Measurements from ENCODE around the gene ADGRG7. TPM values are rescaled to one million over a fixed set of nuclear protein-coding genes. Genes with fewer than 3 reads are reported as not detected.

Gene ADGRG7
- total RNA-seq, 1 donor from 2014 or later, result not detected

- Mint-ChIP-seq H3K4me1 (ENCODE audit: low read depth) (no peaks in the 10 kb centered on the region), H3K9me3 (ENCODE audit: low read depth) (peaks cover 14% of the 10 kb centered on the region), H3K27me3 (ENCODE audit: low read depth) (peaks cover 15% of the 10 kb centered on the region), H3K27ac (ENCODE audit: unreplicated experiment) (no peak overlapping the region), H3K36me3 (ENCODE audit: low read depth) (peaks cover 6% of the 10 kb centered on the region), H3K4me3 (ENCODE audit: unreplicated experiment) (no peak overlapping the region)
- TF ChIP-seq CTCF (IDR thresholded peaks at IDR 0.05), result no peak
- no peak for DNase-seq (ENCODE audit: low spot score)
Observed at GRCh38 chr3:100681496-100681895, 72.1 kb downstream of the ADGRG7 start.

DNA sequence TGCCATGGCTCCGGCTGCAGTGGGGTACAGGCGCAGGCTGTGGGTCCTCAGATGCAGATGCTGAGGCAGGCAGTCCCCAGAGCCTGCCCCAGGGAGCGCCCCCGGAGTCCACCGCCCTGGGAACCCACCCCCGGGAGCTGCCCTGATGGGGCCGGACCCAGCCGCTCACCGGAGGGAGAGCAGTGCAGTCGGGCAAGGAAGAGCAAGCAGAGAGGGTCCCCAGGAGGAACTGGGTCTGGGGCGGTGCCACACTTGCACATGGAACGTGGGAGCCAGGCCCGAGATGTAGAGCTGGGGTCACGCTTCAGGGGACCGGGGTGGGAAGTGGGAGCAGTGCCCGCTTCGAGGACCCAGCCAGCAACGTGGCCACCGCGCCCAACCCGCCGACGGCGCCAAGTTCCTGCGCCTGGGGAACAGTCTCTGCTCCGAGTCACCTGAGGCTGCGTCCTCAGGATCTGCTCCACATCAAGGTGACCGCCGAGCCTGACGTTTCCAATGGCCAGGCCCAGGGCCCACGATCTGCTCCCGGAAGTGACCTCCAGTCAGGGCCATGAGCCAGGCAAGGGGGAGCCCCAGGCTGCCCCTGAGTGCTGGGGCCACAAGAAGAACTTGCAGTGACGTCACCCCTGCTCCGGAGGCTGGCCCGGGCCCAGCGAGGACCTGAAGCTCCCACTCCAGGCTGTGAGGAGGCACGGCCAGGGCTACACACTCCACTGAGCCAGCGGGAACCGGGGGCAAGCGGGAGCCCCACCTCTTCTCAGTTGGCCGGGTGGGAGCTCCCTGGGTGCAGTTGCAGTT, 72.9 kb downstream of the ADGRG7 start:
- Mint-ChIP-seq H3K27ac (ENCODE audit: unreplicated experiment) (no peak overlapping the region), H3K4me3 (ENCODE audit: unreplicated experiment) (no peak overlapping the region), H3K27me3 (ENCODE audit: low read depth) (peaks cover 12% of the 10 kb centered on the region), H3K4me1 (ENCODE audit: low read depth) (no peaks in the 10 kb centered on the region), H3K9me3 (ENCODE audit: low read depth) (peaks cover 9% of the 10 kb centered on the region), H3K36me3 (ENCODE audit: low read depth) (peaks cover 2% of the 10 kb centered on the region)
- peak; percentile 79 for DNase-seq (ENCODE audit: low spot score)
- no peak for TF ChIP-seq CTCF (IDR thresholded peaks at IDR 0.05)

- Mint-ChIP-seq H3K36me3 (ENCODE audit: low read depth) (peaks cover 2% of the 10 kb centered on the region), H3K27ac (ENCODE audit: unreplicated experiment) (no peak overlapping the region), H3K9me3 (ENCODE audit: low read depth) (peaks cover 4% of the 10 kb centered on the region), H3K4me1 (ENCODE audit: low read depth) (no peaks in the 10 kb centered on the region), H3K27me3 (ENCODE audit: low read depth) (peaks cover 12% of the 10 kb centered on the region), H3K4me3 (ENCODE audit: unreplicated experiment) (no peak overlapping the region)
- DNase-seq (ENCODE audit: low spot score), result peak; percentile 75
- TF ChIP-seq CTCF (IDR thresholded peaks at IDR 0.05), result no peak
Observed at GRCh38 chr3:100682854-100683760, 73.7 kb downstream of the ADGRG7 start.

DNA sequence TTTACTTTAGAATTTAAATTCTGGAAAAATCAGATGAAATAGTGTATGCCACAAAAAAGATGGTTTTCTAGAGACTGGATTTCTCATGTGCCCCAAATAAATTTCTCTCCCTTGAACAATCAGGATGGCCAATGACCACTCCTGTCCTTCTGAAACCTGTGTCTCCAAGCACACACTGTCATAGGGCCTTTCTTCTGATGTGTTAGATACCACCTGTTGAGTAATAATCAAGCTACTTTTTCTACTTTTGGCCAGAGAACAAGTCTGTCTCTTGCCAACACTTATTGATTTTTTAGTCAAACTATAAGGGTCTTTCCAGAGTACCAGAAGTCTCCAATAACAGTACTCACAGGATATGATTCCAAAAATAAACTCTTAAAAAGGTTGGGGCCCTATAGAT, 83.8 kb downstream of the ADGRG7 start:
- Mint-ChIP-seq H3K27ac (ENCODE audit: unreplicated experiment) (no peak overlapping the region), H3K27me3 (ENCODE audit: low read depth) (peaks cover 31% of the 10 kb centered on the region), H3K9me3 (ENCODE audit: low read depth) (peaks cover 6% of the 10 kb centered on the region), H3K36me3 (ENCODE audit: low read depth) (peaks cover 3% of the 10 kb centered on the region), H3K4me1 (ENCODE audit: low read depth) (peaks cover 11% of the 10 kb centered on the region), H3K4me3 (ENCODE audit: unreplicated experiment) (no peak overlapping the region)
- TF ChIP-seq CTCF (IDR thresholded peaks at IDR 0.05), result no peak
- DNase-seq (ENCODE audit: low spot score), result no peak

- Mint-ChIP-seq H3K36me3 (ENCODE audit: low read depth) (no peaks in the 10 kb centered on the region), H3K27ac (ENCODE audit: unreplicated experiment) (no peak overlapping the region), H3K4me1 (ENCODE audit: low read depth) (peaks cover 11% of the 10 kb centered on the region), H3K9me3 (ENCODE audit: low read depth) (no peaks in the 10 kb centered on the region), H3K27me3 (ENCODE audit: low read depth) (peaks cover 36% of the 10 kb centered on the region), H3K4me3 (ENCODE audit: unreplicated experiment) (no peak overlapping the region)
- DNase-seq (ENCODE audit: low spot score), result no peak
- TF ChIP-seq CTCF (IDR thresholded peaks at IDR 0.05), result no peak
Observed at GRCh38 chr3:100695696-100696095, 86.3 kb downstream of the ADGRG7 start.

Measured in chondrocyte (in vitro differentiated cells).